ENCODE measurements around the gene AP4B1. TPM values are rescaled to one million over a fixed set of nuclear protein-coding genes. Genes with fewer than 3 reads are reported as not detected.

The AP4B1 gene
- total RNA-seq, 4 donors from 2014 or later = 7.1 to 21.9 (median 12.6) TPM

GRCh38 chr1:113947388-113948107 is 42.9 kb upstream of the AP4B1 start:
- TF ChIP-seq EP300 (IDR thresholded peaks at IDR 0.05) (no peak), POLR2A (IDR thresholded peaks at IDR 0.05) (no peak), POLR2AphosphoS5 (IDR thresholded peaks at IDR 0.05) (no peak)
- TF ChIP-seq, protein P1, sequence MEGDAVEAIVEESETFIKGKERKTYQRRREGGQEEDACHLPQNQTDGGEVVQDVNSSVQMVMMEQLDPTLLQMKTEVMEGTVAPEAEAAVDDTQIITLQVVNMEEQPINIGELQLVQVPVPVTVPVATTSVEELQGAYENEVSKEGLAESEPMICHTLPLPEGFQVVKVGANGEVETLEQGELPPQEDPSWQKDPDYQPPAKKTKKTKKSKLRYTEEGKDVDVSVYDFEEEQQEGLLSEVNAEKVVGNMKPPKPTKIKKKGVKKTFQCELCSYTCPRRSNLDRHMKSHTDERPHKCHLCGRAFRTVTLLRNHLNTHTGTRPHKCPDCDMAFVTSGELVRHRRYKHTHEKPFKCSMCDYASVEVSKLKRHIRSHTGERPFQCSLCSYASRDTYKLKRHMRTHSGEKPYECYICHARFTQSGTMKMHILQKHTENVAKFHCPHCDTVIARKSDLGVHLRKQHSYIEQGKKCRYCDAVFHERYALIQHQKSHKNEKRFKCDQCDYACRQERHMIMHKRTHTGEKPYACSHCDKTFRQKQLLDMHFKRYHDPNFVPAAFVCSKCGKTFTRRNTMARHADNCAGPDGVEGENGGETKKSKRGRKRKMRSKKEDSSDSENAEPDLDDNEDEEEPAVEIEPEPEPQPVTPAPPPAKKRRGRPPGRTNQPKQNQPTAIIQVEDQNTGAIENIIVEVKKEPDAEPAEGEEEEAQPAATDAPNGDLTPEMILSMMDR (IDR thresholded peaks at IDR 0.05) = no peak
- Histone ChIP-seq H3K36me3 (peaks cover 0 to 4% of the 10 kb centered on the region in 2 donors), H3K4me3 (no peak overlapping the region), H3K4me1 (peaks cover 3 to 75% (median 23%) of the 10 kb centered on the region in 3 donors), H3K27ac (peak overlapping the region; percentile 5 to 63 (median 58)), H3K27me3 (no peaks in the 10 kb centered on the region), H3K9me3 (no peaks in the 10 kb centered on the region)
- ATAC-seq = no peak
- 6 to 13% methylated on average over 2 to 3 of the region's 3 CpGs for WGBS, 2 donors (ENCODE audit: low coverage in 1 of 2)

GRCh38 chr1:113946678-113947387 is 42.2 kb upstream of the AP4B1 start:
- Histone ChIP-seq H3K4me1 (peaks cover 0 to 73% (median 23%) of the 10 kb centered on the region in 3 donors), H3K27ac (peak overlapping the region; percentile 5 to 63 (median 58)), H3K4me3 (no peak overlapping the region), H3K36me3 (peaks cover 0 to 7% of the 10 kb centered on the region in 2 donors), H3K27me3 (no peaks in the 10 kb centered on the region), H3K9me3 (no peaks in the 10 kb centered on the region)
- WGBS, 2 donors (ENCODE audit: low coverage in 1 of 2) = 11 to 21% methylated on average over 3 of the region's 3 CpGs
- no peak for ATAC-seq
- no peak for TF ChIP-seq EP300 (IDR thresholded peaks at IDR 0.05)
- TF ChIP-seq POLR2A (IDR thresholded peaks at IDR 0.05) = no peak
- TF ChIP-seq POLR2AphosphoS5 (IDR thresholded peaks at IDR 0.05) = no peak
- TF ChIP-seq, protein P1 (IDR thresholded peaks at IDR 0.05) = no peak

DNA sequence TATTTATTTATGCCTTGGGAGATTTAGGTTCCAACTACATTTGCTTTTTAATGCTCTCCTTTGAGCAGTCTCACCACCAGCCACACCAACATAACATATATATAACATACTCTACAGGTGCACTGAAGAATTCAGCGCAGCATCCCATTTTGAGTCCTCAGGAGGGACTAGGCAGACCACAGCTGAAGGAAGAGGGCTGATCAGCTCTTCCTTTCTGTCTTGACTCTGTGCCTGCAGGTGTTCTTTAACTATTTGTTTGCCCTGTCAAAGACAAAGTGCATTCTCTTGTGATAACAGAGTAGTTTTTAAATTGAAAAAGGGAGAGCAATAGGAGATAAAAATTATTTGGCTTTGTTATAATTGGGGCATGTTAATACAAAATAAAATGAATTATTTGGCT is 41.5 kb upstream of the AP4B1 start:
- Histone ChIP-seq H3K27me3 (no peaks in the 10 kb centered on the region), H3K4me1 (peaks cover 0 to 70% (median 23%) of the 10 kb centered on the region in 3 donors)
- TF ChIP-seq, protein P1 (IDR thresholded peaks at IDR 0.05) = no peak
- TF ChIP-seq EP300 (IDR thresholded peaks at IDR 0.05) (no peak), POLR2A (IDR thresholded peaks at IDR 0.05) (no peak), POLR2AphosphoS5 (IDR thresholded peaks at IDR 0.05) (no peak)

GRCh38 chr1:113945329-113945728 is 40.7 kb upstream of the AP4B1 start:
- WGBS, 2 donors (ENCODE audit: low coverage in 1 of 2) = 100% methylated on average over 1 of the region's 1 CpG
- TF ChIP-seq POLR2A (IDR thresholded peaks at IDR 0.05) (no peak), POLR2AphosphoS5 (IDR thresholded peaks at IDR 0.05) (no peak), EP300 (IDR thresholded peaks at IDR 0.05) (no peak)
- TF ChIP-seq, protein P1 (IDR thresholded peaks at IDR 0.05) = no peak
- Histone ChIP-seq H3K9me3 (no peaks in the 10 kb centered on the region), H3K27ac (no peak overlapping the region), H3K4me3 (no peak overlapping the region), H3K36me3 (peaks cover 0 to 22% of the 10 kb centered on the region in 2 donors), H3K4me1 (peaks cover 0 to 74% (median 23%) of the 10 kb centered on the region in 3 donors), H3K27me3 (no peaks in the 10 kb centered on the region)
- ATAC-seq = no peak

More for the DNA sequence above, 41.5 kb upstream of the AP4B1 start:
- Histone ChIP-seq H3K27ac (no peak overlapping the region), H3K36me3 (peaks cover 0 to 14% of the 10 kb centered on the region in 2 donors), H3K4me3 (no peak overlapping the region), H3K9me3 (no peaks in the 10 kb centered on the region)
- ATAC-seq = no peak
- 85 to 100% methylated on average over 1 of the region's 1 CpG for WGBS, 2 donors (ENCODE audit: low coverage in 1 of 2)

All from gastroesophageal sphincter (tissue), 4 donors.